GM12892 (cell line): ENCODE measurements around the gene PROCR. TPM values are rescaled to one million over a fixed set of nuclear protein-coding genes. Genes with fewer than 3 reads are reported as not detected.

Experiments
- DNase-seq: peaks from one replicate; pipeline ENCODE4 v3.0.0; 2011; ENCODE audit not compliant: insufficient read length
- FAIRE-seq: peaks from 2 replicates; lab custom pipeline; 2011; peaks lifted over from hg19 to GRCh38; lab: Jason Lieb, UNC
- POLR2A ChIP-seq: IDR thresholded peaks from 2 replicates; pipeline ENCODE4 v1.6.1; 2011; ENCODE audit warnings: low read depth, low read length, control low read depth
- POLR2AphosphoS5 ChIP-seq: IDR thresholded peaks from 2 replicates; pipeline ENCODE4 v1.6.1; 2011; ENCODE audit warnings: low read depth, low read length, control low read depth
- TAF1 ChIP-seq: IDR thresholded peaks from 2 replicates; pipeline ENCODE4 v1.6.1; 2011; ENCODE audit warnings: low read depth, mild to moderate bottlenecking, control low read depth, low read length, borderline replicate concordance
- polyA plus RNA-seq: library from polyadenylated mRNA; unstranded; fragments of >200 nt; gene quantifications from one replicate; pipeline ENCODE4 v1.2.1, GENCODE V29; 2012; ENCODE audit warnings: missing spikeins, inconsistent platforms; ENCODE audit not compliant: missing spikeins

The PROCR gene
- polyA plus RNA-seq = 0.85 TPM

- DNase-seq (no peak), FAIRE-seq (no peak)
- TF ChIP-seq POLR2A (no peak), POLR2AphosphoS5 (no peak), TAF1 (no peak)
Measured at GRCh38 chr20:35171753-35172433, at the start of gene PROCR. PROCR (plus strand) TSS chr20:35172072; CDS start chr20:35172155, 83 bp downstream.

- TF ChIP-seq POLR2AphosphoS5 = no peak
- no peak for FAIRE-seq
- DNase-seq = no peak
Measured at GRCh38 chr20:35122756-35123405, 49.0 kb upstream of the PROCR start.

GRCh38 chr20:35125753-35126152 is 46.1 kb upstream of the PROCR start:
- no peak for FAIRE-seq
- TF ChIP-seq POLR2AphosphoS5 (no peak), POLR2A (no peak), TAF1 (no peak)
- no peak for DNase-seq

GRCh38 chr20:35129647-35130069 is 42.2 kb upstream of the PROCR start:
- TF ChIP-seq TAF1 (no peak), POLR2AphosphoS5 (no peak), POLR2A (no peak)
- DNase-seq (no peak), FAIRE-seq (no peak)

GRCh38 chr20:35131934-35132333 is 39.9 kb upstream of the PROCR start:
- FAIRE-seq (no peak), DNase-seq (no peak)
- no peak for TF ChIP-seq TAF1
- TF ChIP-seq POLR2AphosphoS5 = no peak
- no peak for TF ChIP-seq POLR2A

- DNase-seq = no peak
- FAIRE-seq = no peak
- TF ChIP-seq TAF1 = no peak
- no peak for TF ChIP-seq POLR2AphosphoS5
- TF ChIP-seq POLR2A = no peak
Measured at GRCh38 chr20:35133031-35133430, 38.8 kb upstream of the PROCR start.

- DNase-seq (no peak), FAIRE-seq (no peak)
- no peak for TF ChIP-seq TAF1
- no peak for TF ChIP-seq POLR2AphosphoS5
- no peak for TF ChIP-seq POLR2A
Measured at GRCh38 chr20:35133735-35134134, 38.1 kb upstream of the PROCR start.

- no peak for TF ChIP-seq POLR2AphosphoS5
- TF ChIP-seq TAF1 = no peak
- FAIRE-seq = no peak
- DNase-seq = no peak
Measured at GRCh38 chr20:35134472-35134871, 37.4 kb upstream of the PROCR start.

- FAIRE-seq (no peak), DNase-seq (no peak)
- TF ChIP-seq TAF1 = no peak
- no peak for TF ChIP-seq POLR2A
- no peak for TF ChIP-seq POLR2AphosphoS5
Measured at GRCh38 chr20:35134880-35135279, 37.0 kb upstream of the PROCR start.

- TF ChIP-seq POLR2A (no peak), TAF1 (no peak), POLR2AphosphoS5 (no peak)
- DNase-seq = no peak
- no peak for FAIRE-seq
Measured at GRCh38 chr20:35135867-35136586, 35.8 kb upstream of the PROCR start.

- TF ChIP-seq POLR2AphosphoS5 = no peak
- no peak for TF ChIP-seq POLR2A
- TF ChIP-seq TAF1 = no peak
- no peak for DNase-seq
- FAIRE-seq = no peak
Measured at GRCh38 chr20:35144694-35145093, 27.2 kb upstream of the PROCR start.
